Measurements from ENCODE around the gene PLS1.
"Not testable (repeated sequence)": the region's sequence is repeated elsewhere in the genome, so short reads cannot be mapped to it uniquely, and the experiment has no call there.

PLS1 gene

DNA sequence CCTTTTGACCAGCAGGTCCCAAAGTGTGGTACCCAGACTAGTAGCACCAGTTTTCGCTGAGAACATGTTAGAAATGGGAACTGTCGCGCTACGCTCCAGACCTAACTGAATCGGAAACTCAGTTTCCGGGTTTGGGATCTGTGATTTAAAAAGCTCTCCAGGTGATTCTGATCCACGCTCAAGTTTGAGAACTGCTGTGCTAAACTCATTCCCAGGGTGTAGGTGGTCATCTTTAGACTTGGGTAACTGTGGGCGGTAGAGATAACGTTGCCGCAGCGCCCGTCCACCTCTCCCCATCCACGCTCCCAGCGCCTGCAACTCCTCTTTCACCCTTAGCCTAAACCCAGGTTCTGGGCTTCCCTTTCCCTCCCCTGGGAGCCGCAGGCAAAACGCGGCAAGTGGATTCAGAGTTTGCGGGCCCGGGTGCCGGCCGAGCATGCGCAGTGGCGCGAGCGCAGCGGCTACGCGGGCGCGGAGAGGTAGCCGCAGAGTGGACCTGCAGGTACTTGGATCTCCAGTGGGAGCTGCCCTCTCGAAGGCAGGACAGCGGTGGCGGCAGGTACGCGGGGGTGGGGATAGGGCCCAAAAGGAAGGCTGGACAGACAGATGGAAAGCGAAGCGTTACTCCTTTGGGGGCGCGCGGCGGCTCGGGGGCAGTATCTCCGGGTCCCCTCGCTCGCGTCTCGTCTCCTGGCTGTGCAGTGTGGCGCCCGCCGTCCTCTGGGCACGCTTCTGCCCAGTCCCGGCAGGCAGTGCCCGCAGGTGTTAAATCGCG is at the start of gene PLS1:
Gene PLS1 (plus strand): TSS at position 443 of the 775 bp plus-strand sequence. CDS start 67,845 bp downstream, outside the sequence.
- peak; percentile 78 for DNase-seq

GRCh38 chr3:142549986-142550385 is 46.2 kb upstream of the PLS1 start:
- no peak for DNase-seq

- DNase-seq: not testable (repeated sequence)
Measured at GRCh38 chr3:142552579-142552978, 43.6 kb upstream of the PLS1 start.

DNA sequence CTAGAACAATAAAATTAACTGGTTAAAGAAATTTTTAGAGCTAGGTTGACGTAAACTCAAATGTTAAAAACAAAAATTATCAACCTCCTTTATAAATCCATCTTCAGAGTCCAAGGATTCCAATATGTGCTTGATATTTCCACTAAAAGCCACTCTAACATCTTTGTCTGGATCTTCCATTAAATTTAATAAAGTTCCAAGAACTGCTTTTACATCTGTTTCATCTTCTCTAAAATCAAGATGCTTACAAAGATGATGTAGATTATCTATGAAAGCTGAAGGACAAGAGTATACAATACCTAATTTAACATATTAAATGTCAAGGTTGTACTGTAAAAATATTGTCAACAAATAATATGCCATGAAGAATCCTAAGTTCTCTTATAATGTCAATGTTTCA is 42.5 kb upstream of the PLS1 start:
- no peak for DNase-seq

- no peak for DNase-seq
Measured at GRCh38 chr3:142560118-142560517, 36.1 kb upstream of the PLS1 start.

DNA sequence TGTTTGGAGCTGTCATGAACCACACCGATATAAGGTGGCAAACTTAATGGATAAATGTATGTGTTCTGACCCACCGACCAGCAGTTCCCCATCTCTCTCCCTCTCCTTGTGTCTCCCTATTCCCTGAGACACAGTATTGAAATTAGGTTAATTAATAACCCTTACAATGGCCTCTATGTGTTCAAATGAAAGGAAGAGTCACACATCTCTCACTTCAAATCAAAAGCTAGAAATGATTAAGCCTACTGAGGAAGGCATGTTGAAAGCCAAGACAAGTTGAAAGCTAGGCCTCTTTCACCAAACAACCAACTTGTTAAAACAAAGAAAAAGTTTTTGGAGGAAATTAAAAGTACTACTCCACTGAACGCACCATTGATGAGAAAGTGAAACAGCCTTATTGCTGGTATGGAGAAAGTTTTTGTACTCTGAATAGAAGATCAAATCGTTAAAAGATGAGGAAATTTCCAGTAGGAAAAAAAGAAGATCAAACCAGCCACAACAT is 32.6 kb upstream of the PLS1 start:
- no peak for DNase-seq

DNA sequence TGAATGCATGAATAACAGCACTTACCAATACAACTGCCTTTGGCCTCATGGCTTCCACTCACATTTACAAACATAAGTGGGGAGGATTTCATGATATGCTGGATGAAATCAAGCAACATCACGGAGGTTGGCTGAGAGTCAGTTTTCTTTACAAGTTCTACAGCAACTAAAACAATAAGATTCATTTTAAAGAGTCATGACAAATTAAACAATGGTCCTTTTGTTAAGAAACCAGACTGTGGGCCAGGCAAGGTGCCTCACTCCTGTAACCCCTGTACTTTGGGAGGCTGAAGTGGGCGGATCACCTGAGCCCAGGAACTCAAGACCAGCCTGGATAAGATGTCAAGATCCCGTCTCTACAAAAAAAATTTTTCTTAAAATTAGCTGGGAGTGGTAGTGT is 30.1 kb upstream of the PLS1 start:
- no peak for DNase-seq

DNA sequence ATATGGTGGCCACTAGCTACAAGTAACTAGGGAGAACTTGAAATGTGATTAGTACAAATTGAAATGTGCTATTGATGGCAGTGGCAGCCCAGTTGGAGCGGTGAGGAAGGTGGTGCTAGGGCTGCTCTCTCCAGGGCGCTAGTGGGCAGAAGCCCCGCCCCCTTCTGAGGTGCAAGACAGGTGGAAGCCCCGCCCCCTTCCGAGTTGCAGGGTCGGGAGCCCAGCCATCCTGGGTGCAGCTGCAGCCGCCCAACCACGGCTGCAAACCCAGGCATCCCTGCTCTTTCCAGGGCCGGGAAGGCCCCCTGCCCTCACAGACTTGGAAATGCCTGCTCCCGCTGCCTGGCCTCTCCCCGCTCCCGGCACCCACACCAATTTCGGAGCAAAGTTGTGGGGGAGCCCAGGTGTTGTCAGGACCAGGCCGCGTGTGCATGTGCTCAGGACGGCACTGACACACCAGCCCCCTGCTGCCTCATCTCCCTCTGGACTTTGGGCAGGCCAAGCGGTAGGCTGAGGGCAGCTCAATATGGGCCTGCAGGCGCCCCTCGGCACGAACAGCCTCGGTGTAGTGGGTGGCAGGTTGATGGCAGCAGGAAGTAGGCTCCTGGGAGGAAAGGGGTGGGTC is 27.7 kb upstream of the PLS1 start:
- no peak for DNase-seq

DNA sequence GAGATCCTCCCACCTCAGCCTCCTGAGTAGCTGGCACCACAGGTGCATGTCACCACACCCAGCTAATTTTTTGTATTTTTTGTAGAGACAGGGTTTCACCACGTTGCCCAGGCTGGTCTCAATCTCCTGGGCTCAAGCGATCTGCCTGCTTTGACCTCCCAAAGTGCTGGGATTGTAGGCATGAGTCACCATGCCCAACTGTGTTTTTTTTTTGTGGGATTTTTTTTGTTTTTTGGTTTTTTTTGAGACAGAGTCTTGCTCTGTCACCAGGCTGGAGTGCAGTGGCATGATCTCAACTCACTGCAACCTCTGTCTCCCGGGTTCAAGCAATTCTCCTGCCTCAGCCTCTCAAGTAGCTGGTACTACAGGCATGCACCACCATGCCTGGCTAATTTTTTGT is 26.8 kb upstream of the PLS1 start:
- DNase-seq: not testable (repeated sequence)

GRCh38 chr3:142574223-142574622 is 22.0 kb upstream of the PLS1 start:
- DNase-seq: not testable (repeated sequence)

- DNase-seq: no peak
Measured at GRCh38 chr3:142574665-142575064, 21.5 kb upstream of the PLS1 start.

DNA sequence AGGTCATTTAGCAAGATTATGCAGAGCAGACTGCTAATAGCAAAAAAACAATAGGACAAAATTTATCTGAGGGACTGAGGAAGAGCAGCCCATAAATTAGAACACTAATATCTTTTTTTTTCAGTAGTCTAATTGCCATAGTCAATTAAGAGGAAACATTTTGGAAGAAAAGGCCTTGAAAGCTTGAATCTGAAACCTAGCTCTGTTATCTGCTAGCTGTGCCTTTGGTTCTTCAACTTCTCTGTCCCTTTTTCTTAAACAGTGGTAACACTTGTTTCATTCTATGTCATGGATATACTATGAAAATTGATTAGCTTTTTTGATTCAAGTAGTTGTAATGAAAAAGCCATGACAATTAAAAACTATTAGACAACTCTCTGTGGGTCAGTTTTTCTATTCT is 19.4 kb upstream of the PLS1 start:
- no peak for DNase-seq

GRCh38 chr3:142577696-142578328 is 18.4 kb upstream of the PLS1 start:
- no peak for DNase-seq

DNA sequence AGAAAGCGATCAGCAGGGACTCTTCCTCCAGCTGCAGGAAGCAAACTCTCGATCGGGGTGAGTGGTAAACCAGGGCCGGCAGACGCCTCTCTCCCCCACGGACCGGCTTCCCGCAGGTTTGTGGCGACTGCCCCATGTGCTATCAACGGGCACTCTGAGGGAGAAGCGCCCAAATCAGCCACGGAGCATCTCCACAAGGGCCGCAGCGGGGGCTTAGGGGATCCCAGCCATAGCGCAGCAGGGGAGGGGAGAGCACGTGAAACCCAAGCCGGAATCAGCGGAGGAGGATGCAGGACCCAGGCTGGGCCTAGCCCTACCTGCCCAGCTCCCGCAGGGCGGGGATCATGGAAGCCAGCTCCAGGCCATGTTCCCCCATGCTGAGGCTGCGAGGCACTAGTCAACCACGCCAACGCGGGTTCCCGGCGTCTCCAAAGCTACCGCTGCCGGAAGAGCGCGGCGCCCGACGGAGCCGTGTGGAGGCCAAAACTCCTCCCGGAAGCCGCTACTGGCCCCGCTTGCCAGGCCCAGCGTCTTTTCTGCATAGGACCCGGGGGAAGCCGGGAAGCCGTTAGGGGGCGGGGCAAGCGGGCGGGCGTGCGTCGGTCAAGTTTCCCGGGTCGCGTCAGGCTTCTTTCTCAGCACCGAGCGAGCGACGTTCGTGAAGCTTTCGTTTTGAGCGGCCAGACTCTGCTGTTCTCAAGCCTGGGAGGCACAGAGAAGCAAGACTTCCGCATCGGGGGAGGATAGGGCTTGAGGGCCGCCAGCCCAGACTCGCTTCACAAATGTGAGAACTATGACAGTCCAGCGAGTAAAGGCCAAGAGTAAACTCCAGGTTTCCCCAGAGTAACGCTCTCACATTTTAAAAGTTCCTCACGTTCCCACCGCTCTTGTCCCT is 17.6 kb upstream of the PLS1 start, which contains the start of gene ATR:
Gene ATR (minus strand): TSS at position 405 of the 895 bp plus-strand sequence. CDS start 29 bp downstream, at position 376.
- peak; percentile 81 for DNase-seq

DNA sequence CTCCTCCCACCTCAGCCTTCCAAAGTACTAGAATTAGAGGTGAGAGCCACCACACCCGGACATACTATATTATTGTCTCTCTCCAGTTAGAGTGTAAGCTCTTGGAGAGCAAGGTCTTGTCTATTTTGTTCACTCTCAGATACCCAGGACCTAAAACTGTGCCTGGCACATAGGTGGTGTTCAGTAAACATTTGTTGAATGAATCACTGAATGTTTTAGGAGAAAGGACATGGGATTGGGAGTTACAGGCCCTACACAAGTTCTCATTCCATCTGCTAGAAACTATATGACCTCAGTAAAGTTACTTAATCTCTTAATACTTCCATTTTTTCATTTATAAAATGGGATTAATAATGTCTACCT is 16.2 kb upstream of the PLS1 start:
- no peak for DNase-seq

DNA sequence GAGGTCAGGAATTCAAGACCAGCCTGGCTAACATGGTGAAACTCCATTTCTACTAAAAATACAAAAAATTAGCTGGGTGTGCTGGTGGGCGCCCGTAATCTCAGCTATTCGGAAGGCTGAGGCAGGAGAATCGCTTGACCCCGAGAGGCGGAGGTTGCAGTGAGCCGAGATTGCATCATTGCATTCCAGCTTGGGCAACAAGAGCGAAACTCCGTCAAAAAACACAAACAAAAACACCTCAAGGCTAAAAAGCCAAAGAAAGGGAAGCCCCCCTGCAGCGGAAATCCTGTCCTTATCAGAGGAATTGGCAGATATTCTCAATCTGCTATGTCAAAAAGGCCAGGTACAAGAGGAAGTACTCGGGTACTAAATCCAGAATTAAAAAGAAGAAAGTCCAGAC is 15.1 kb upstream of the PLS1 start:
- DNase-seq: not testable (repeated sequence)

DNA sequence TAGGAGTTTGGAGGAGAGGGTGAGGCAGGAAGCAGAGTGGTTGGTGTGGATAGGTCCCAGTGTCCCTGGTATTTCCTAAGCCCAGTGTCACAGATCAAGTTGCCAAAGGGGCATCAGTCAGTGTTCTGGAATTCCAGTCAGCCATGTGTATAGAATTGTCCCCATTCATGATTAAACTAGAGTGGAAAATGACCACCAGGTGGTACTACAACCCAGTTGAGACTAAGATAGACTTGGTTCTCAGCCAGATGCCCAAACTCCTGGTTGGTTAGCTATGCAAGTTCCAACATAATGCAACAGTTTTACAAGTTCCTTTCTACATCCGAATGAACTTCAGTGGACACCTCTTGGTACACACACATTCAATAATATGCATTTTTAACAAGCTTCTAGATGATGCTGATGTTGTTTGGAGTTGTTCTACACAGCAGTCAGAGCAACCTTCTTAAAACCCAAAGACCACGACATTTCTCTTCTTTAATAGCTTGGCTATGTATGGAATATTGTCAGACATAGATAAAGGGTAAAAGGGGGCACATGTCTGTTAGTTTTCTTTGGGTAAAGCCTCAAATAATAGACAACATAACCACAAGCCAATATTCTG is 9.3 kb upstream of the PLS1 start:
- peak; percentile 56 for DNase-seq

DNA sequence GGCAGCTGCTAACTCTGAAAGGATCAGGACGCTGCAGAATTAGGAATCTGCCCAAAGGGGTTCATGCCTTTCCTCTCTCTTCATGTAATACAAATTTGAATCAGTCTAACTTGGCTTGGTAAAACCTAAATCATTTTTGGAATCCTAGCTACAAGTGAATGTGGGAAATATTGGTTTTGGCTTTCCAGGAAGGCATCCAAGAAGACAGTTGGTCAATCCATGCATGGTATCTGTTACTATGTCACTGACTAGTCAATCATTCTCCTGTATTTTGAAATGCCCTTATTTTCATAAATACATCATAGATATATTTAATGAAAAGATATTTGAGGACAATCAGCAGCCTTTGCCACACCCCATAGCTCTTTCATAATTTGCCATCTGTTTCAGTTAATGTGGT is 7.5 kb upstream of the PLS1 start:
- DNase-seq: no peak

- not testable (repeated sequence) for DNase-seq
Measured at GRCh38 chr3:142592268-142592667, 3.9 kb upstream of the PLS1 start.

- DNase-seq: no peak
Measured at GRCh38 chr3:142595141-142595540, 1.1 kb upstream of the PLS1 start.

DNA sequence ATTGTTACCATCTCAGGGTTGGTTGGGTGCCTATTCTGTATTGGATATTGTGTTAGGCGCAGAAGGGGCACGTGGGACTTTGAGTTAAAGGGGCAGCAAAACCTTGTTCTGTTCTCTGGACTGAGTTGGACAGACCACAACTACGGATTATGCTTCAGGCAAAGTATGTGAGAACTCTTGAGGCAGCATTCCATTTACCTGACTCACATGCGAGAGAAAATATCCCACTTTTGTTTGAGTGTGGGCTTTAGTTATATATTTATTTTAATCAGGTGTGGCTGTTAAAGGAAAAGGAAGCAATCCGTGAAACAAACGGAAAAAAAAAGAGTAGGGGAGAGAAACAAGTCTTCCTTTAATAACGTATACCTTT is 627 bp upstream of the PLS1 start:
- no peak for DNase-seq

GRCh38 chr3:142596726-142597088 is 514 bp downstream of the PLS1 start:
- DNase-seq: no peak

DNA sequence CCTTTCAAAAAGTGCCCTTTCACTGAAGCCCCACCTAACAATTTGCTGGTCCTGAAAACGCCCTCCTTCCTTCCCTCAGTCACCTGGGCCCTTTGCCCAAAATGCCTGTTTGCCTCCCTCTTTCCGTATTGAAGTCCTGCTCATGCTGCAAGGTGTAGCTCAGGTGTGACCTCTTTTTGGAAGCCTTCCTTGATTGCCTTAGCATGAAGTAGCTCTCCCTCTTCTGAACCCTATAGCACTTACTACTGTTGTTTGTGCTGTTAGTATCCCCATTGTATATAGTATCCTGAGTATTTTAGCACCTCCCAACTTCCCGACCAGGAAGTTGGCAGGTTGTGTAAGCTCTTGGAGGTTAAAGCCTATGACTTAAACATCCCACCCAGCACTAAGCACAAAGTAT is 1.7 kb downstream of the PLS1 start:
- DNase-seq: no peak
